IMR-90 (cell line): Measurements from ENCODE around the gene ZNRF3. TPM values are rescaled to one million over a fixed set of nuclear protein-coding genes. Genes with fewer than 3 reads are reported as not detected.
A peak's percentile ranks its signal among the peaks of the same experiment; 100 is the strongest.

ENCODE experiments used
- ATAC-seq: fragments of 200-7000 bp; cut with Tn5 transposase; 2 replicates; pipeline ENCODE4 v1.9.1; 2020; ENCODE audit warnings: low read depth, mild to moderate bottlenecking, moderate library complexity
- BruUV-seq: library from RNA; stranded (reverse); fragments of 400-500 nt; replicated peaks from 2 replicates; lab custom pipeline; 2021; lab: Mats Ljungman, UMichigan
- CTCF ChIA-PET: fragments of 300-600 bp; formaldehyde crosslinking; extraction: SDS; loops from one replicate; lab custom pipeline; 2021; ENCODE audit warnings: antibody characterized with exemption; lab: Yijun Ruan, JAX
- POLR2A ChIA-PET: fragments of 300-600 bp; sonication (Branson Sonifier 250); formaldehyde crosslinking; loops from one replicate; lab custom pipeline; 2022; ENCODE audit warnings: antibody characterized with exemption; ENCODE audit not compliant: unreplicated experiment; lab: Charles Lee
- DNase-seq: peaks from one replicate; pipeline ENCODE4 v3.0.0; 2013
- H2AFZ ChIP-seq: replicated peaks from 2 replicates; pipeline ENCODE3; 2013; ENCODE audit warnings: low read length, mild to moderate bottlenecking; ENCODE audit not compliant: poor library complexity
- H2AK5ac ChIP-seq: 2 replicates; pipeline ENCODE4 v1.6.1; 2013; ENCODE audit warnings: low read depth, low read length, inconsistent platforms
- H2AK9ac ChIP-seq: replicated peaks from 2 replicates; pipeline ENCODE3; 2013; ENCODE audit warnings: mild to moderate bottlenecking, low read depth, low read length, moderate library complexity; ENCODE audit not compliant: poor library complexity
- H2BK120ac ChIP-seq: 2 replicates; pipeline ENCODE4 v1.6.1; 2013; ENCODE audit warnings: low read depth, low read length, inconsistent platforms
- H2BK15ac ChIP-seq: 3 replicates; pipeline ENCODE4 v1.6.1; 2013; ENCODE audit warnings: low read depth, low read length, inconsistent platforms
- H2BK20ac ChIP-seq: 2 replicates; pipeline ENCODE4 v1.6.1; 2013; ENCODE audit warnings: low read depth, mild to moderate bottlenecking, inconsistent platforms, low read length, moderate library complexity
- H2BK5ac ChIP-seq: 2 replicates; pipeline ENCODE4 v1.6.1; 2013; ENCODE audit warnings: mild to moderate bottlenecking, low read depth, low read length, inconsistent platforms; ENCODE audit not compliant: poor library complexity, severe bottlenecking
- H3K14ac ChIP-seq: replicated peaks from 2 replicates; pipeline ENCODE4 v1.6.1; 2013; ENCODE audit warnings: low read depth, low read length, inconsistent platforms
- H3K18ac ChIP-seq: 2 replicates; pipeline ENCODE4 v1.6.1; 2013; ENCODE audit warnings: low read depth, low read length, control low read depth
- H3K23ac ChIP-seq: 2 replicates; pipeline ENCODE4 v1.6.1; 2013; ENCODE audit warnings: low read depth, low read length, inconsistent platforms
- H3K27ac ChIP-seq: 2 replicates; pipeline ENCODE4 v1.5.1; 2013; ENCODE audit warnings: mild to moderate bottlenecking, control low read depth, low read length; ENCODE audit not compliant: insufficient read depth
- H3K27me3 ChIP-seq: 2 replicates; pipeline ENCODE4 v1.6.1; 2013; ENCODE audit warnings: low read length; ENCODE audit not compliant: control insufficient read depth, insufficient read depth
- H3K36me3 ChIP-seq: 2 replicates; pipeline ENCODE4 v1.6.1; 2013; ENCODE audit warnings: low read length, mixed read lengths; ENCODE audit not compliant: control insufficient read depth, insufficient read depth
- H3K4ac ChIP-seq: 2 replicates; pipeline ENCODE4 v1.6.1; 2013; ENCODE audit warnings: low read depth, low read length, inconsistent platforms
- H3K4me1 ChIP-seq: 2 replicates; pipeline ENCODE4 v1.6.1; 2013; ENCODE audit warnings: low read length, mixed read lengths; ENCODE audit not compliant: control insufficient read depth, insufficient read depth
- H3K4me2 ChIP-seq: 2 replicates; pipeline ENCODE4 v1.6.1; 2013; ENCODE audit warnings: low read depth, mild to moderate bottlenecking, control low read depth, low read length, moderate library complexity
- H3K4me3 ChIP-seq: 2 replicates; pipeline ENCODE4 v1.5.1; 2013; ENCODE audit warnings: low read depth, mild to moderate bottlenecking, control low read depth, low read length, moderate library complexity; ENCODE audit not compliant: insufficient read depth
- H3K56ac ChIP-seq: 2 replicates; pipeline ENCODE4 v1.6.1; 2013; ENCODE audit warnings: low read length, inconsistent platforms; ENCODE audit not compliant: insufficient read depth; ENCODE audit errors: extremely low read depth
- H3K79me1 ChIP-seq, 2 experiments: 2 replicates each; pipeline ENCODE4 v1.6.1; 2013; ENCODE audit warnings: low read length in 2 of 2, inconsistent platforms in 1 of 2, low read depth in 1 of 2
- H3K9ac ChIP-seq: 2 replicates; pipeline ENCODE4 v1.6.1; 2013; ENCODE audit warnings: low read depth, low read length, control low read depth
- H3K9me1 ChIP-seq: 2 replicates; pipeline ENCODE4 v1.6.1; 2013; ENCODE audit warnings: low read length, inconsistent platforms; ENCODE audit not compliant: insufficient read depth
- H3K9me3 ChIP-seq: 2 replicates; pipeline ENCODE4 v1.6.1; 2013; ENCODE audit warnings: low read length; ENCODE audit not compliant: control insufficient read depth, insufficient read depth
- H4K20me1 ChIP-seq: 2 replicates; pipeline ENCODE4 v1.6.1; 2013; ENCODE audit warnings: low read length, inconsistent platforms; ENCODE audit not compliant: insufficient read depth
- H4K5ac ChIP-seq: 2 replicates; pipeline ENCODE4 v1.6.1; 2013; ENCODE audit warnings: mild to moderate bottlenecking, low read depth, low read length, control low read depth
- H4K8ac ChIP-seq, 2 experiments: 2 replicates each; pipeline ENCODE4 v1.6.1; 2013; ENCODE audit warnings: low read depth in 2 of 2, low read length in 2 of 2, control low read depth in 1 of 2, inconsistent platforms in 1 of 2
- H4K91ac ChIP-seq: 2 replicates; pipeline ENCODE4 v1.6.1; 2013; ENCODE audit warnings: low read depth, low read length, inconsistent platforms; ENCODE audit not compliant: insufficient read depth
- CEBPB ChIP-seq: IDR thresholded peaks from 2 replicates; pipeline ENCODE4 v1.6.1; 2012; ENCODE audit warnings: low read depth, low read length, improper control_type of control experiment
- CHD1 ChIP-seq: IDR thresholded peaks from 2 replicates; pipeline ENCODE4 v1.6.1; 2012; ENCODE audit warnings: low read depth, low read length, improper control_type of control experiment
- MAZ ChIP-seq: IDR thresholded peaks from 2 replicates; pipeline ENCODE4 v1.6.1; 2012; ENCODE audit warnings: low read depth, mild to moderate bottlenecking, low read length, improper control_type of control experiment, moderate library complexity, borderline replicate concordance
- RAD21 ChIP-seq: IDR thresholded peaks from 2 replicates; pipeline ENCODE4 v1.6.1; 2012; ENCODE audit warnings: low read length, improper control_type of control experiment
- RFX5 ChIP-seq: IDR thresholded peaks from 2 replicates; pipeline ENCODE4 v1.8.0; 2012; ENCODE audit warnings: low read depth, mild to moderate bottlenecking, low read length, moderate library complexity
- SMC3 ChIP-seq: fragments of 150-350 bp; IDR thresholded peaks from 2 replicates; pipeline ENCODE4 v1.6.1; 2016; ENCODE audit warnings: low read depth, mild to moderate bottlenecking, antibody characterized with exemption, low read length, moderate library complexity
- WGBS, 2 experiments: methylation state at CpG; one replicate each; pipeline versions ENCODE4 v1.1.5 to v1.1.7; 2013; ENCODE audit warnings: missing lambda C conversion rate in 2 of 2; ENCODE audit not compliant: insufficient read length in 1 of 2; ENCODE audit errors: extremely low coverage in 2 of 2; 5-methylcytosine and 5-hydroxymethylcytosine counted together
- dilution Hi-C: fragments of 300-500 bp; cut with HindIII; formaldehyde crosslinking; loops from one replicate; pipeline ENCODE4 v1.14.3; 2018; ENCODE audit warnings: low sequenced_read_pairs; ENCODE audit not compliant: unreplicated experiment
- in situ Hi-C: fragments of 300-500 bp; cut with MboI; formaldehyde crosslinking; loops from 3 replicates; pipeline ENCODE4 v1.14.3; 2019; ENCODE audit warnings: low sequenced_read_pairs, inconsistent platforms, mixed read lengths
- intact Hi-C: fragments of 100-400 bp; cut with micrococcal nuclease; formaldehyde crosslinking; loops from 2 replicates; pipeline ENCODE4 v1.10.0; 2022
- polyA plus RNA-seq, 3 experiments: library from polyadenylated mRNA; depleted of rRNA; stranded (reverse); fragments of >200 nt; gene quantifications; 2 replicates each; pipeline ENCODE4 v1.2.3, GENCODE V29; 2012; ENCODE audit warnings: low replicate concordance in 1 of 3
- total RNA-seq: library from RNA; depleted of rRNA; stranded (reverse); fragments of >200 nt; gene quantifications from 2 replicates; pipeline ENCODE4 v1.2.3, GENCODE V29; 2012
- TF ChIP-seq, protein P1 (sequence below): conservative IDR thresholded peaks from 2 replicates; pipeline ENCODE4 v1.5.1; 2012; ENCODE audit warnings: mild to moderate bottlenecking, low read depth, low read length, improper control_type of control experiment
- TF ChIP-seq, protein P2 (sequence below): fragments of 150-350 bp; IDR thresholded peaks from 2 replicates; pipeline ENCODE4 v1.6.1; 2016; ENCODE audit warnings: low read depth, mild to moderate bottlenecking, low read length, moderate library complexity, borderline replicate concordance
- TF ChIP-seq, protein P3 (sequence below): fragments of 150-350 bp; IDR thresholded peaks from 2 replicates; pipeline ENCODE4 v1.6.1; 2017; ENCODE audit warnings: mild to moderate bottlenecking, antibody characterized with exemption, low read length, low read depth

ZNRF3 gene
- total and polyA plus RNA-seq, 2 of the 4 experiments (the other 2 are of a cell fraction), result 1.4 to 2.4 TPM

DNA sequence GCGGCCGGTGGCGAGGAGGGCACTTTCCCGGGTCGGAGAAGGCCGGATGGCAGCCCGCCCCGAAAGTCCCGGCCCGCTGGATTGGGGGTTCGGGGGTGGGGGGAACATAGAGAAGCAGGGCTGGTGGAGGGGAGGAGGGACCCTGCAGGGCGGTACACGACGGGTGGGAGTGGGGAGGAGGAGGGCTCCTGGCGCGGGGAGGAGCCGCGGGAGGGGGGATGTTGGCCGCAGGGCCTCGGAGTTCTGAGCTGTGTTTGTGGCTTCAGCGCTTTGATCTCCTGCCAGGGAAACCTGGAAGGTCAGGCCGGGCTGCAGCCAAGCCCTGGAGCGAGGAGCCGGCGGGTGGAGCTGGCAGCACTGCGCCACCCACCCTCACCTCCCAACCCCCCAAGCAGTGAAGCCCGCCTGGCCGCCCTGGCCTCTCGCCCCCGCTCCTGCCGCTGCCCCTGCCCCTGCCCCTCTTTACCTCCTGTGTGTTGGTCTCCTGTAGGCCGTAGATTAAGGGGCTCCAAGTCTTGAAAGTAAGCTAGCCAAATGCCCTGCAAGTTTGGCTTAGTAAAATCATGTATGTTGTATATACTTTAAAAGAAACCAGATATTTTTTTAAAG lies 147.3 kb downstream of the ZNRF3 start (continued):
- no peak for TF ChIP-seq MAZ

GRCh38 chr22:29031227-29032011 lies 148.0 kb downstream of the ZNRF3 start:
- H3K23ac ChIP-seq, result peak overlapping the region; percentile 75
- ChIA-PET POLR2A (no interaction called here), CTCF (interaction anchor here (2.1 kb wide), 1 partner anchor 9 kb away, joined by 14 read pairs; no protein-coding TSS in a partner anchor)
- H2AFZ ChIP-seq, result peak overlapping the region; percentile 90
- in situ Hi-C loops (loop anchor here (10.0 kb wide), 1 partner anchor 427 kb away; no protein-coding TSS in a partner anchor), intact Hi-C loops (loop anchor here (5.0 kb wide), 1 partner anchor 129 kb away; no protein-coding TSS in a partner anchor), dilution Hi-C loops (no loop called here)
- peak overlapping the region; percentile 81 for H3K14ac ChIP-seq
- H4K91ac ChIP-seq, result peak overlapping the region; percentile 93
- WGBS, 2 experiments, result 22% methylated on average over 5 of the region's 18 CpGs; no CpG with 5 or more reads in 1 of the 2 experiments
- H2BK15ac ChIP-seq, result peak overlapping the region; percentile 89
- H2AK9ac ChIP-seq, result peak overlapping the region; percentile 91
- H3K27me3 ChIP-seq, result no peaks in the 10 kb centered on the region
- peaks cover 18% of the 10 kb centered on the region for H3K4me1 ChIP-seq
- H2BK5ac ChIP-seq, result peak overlapping the region; percentile 90
- BruUV-seq, result no TSS peak
- H4K8ac ChIP-seq, result peak overlapping the region; percentile 74 to 90
- H3K18ac ChIP-seq, result peak overlapping the region; percentile 78
- peak overlapping the region; percentile 66 for H3K4me2 ChIP-seq
- H3K4me3 ChIP-seq, result peak overlapping the region; percentile 10; the same call in 1 of the 2 replicates
- no peaks in the 10 kb centered on the region for H3K9me3 ChIP-seq
- H4K5ac ChIP-seq, result peak overlapping the region; percentile 83
- peak overlapping the region; percentile 91 for H2BK120ac ChIP-seq
- H3K27ac ChIP-seq, result peak overlapping the region; percentile 87
- no peaks in the 10 kb centered on the region for H3K36me3 ChIP-seq
- no peaks in the 10 kb centered on the region for H4K20me1 ChIP-seq
- peaks cover 16% of the 10 kb centered on the region for H3K9me1 ChIP-seq
- H2AK5ac ChIP-seq, result peak overlapping the region; percentile 82
- peak overlapping the region; percentile 75 for H3K56ac ChIP-seq
- peak overlapping the region; percentile 90 for H3K4ac ChIP-seq
- DNase-seq (peak; percentile 98), ATAC-seq (peak; percentile 83)
- H3K79me1 ChIP-seq, result peaks cover 17 to 27% of the 10 kb centered on the region in 2 experiments; a peak in 3 of 4 replicates
- H2BK20ac ChIP-seq, result peak overlapping the region; percentile 89
- H3K9ac ChIP-seq, result peak overlapping the region; percentile 31
- TF ChIP-seq, protein P1, sequence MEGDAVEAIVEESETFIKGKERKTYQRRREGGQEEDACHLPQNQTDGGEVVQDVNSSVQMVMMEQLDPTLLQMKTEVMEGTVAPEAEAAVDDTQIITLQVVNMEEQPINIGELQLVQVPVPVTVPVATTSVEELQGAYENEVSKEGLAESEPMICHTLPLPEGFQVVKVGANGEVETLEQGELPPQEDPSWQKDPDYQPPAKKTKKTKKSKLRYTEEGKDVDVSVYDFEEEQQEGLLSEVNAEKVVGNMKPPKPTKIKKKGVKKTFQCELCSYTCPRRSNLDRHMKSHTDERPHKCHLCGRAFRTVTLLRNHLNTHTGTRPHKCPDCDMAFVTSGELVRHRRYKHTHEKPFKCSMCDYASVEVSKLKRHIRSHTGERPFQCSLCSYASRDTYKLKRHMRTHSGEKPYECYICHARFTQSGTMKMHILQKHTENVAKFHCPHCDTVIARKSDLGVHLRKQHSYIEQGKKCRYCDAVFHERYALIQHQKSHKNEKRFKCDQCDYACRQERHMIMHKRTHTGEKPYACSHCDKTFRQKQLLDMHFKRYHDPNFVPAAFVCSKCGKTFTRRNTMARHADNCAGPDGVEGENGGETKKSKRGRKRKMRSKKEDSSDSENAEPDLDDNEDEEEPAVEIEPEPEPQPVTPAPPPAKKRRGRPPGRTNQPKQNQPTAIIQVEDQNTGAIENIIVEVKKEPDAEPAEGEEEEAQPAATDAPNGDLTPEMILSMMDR, result peak; percentile 13; the same call in 1 of the 2 replicates
- TF ChIP-seq MAZ (peak; percentile 75; the same call in 1 of the 2 replicates), CEBPB (no peak), SMC3 (no peak), RAD21 (peak; percentile 26; the same call in 1 of the 2 replicates), CHD1 (peak; percentile 59; the same call in 1 of the 2 replicates), RFX5 (no peak)
- TF ChIP-seq, protein P2, sequence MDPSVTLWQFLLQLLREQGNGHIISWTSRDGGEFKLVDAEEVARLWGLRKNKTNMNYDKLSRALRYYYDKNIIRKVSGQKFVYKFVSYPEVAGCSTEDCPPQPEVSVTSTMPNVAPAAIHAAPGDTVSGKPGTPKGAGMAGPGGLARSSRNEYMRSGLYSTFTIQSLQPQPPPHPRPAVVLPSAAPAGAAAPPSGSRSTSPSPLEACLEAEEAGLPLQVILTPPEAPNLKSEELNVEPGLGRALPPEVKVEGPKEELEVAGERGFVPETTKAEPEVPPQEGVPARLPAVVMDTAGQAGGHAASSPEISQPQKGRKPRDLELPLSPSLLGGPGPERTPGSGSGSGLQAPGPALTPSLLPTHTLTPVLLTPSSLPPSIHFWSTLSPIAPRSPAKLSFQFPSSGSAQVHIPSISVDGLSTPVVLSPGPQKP, result no peak
- TF ChIP-seq, protein P3, sequence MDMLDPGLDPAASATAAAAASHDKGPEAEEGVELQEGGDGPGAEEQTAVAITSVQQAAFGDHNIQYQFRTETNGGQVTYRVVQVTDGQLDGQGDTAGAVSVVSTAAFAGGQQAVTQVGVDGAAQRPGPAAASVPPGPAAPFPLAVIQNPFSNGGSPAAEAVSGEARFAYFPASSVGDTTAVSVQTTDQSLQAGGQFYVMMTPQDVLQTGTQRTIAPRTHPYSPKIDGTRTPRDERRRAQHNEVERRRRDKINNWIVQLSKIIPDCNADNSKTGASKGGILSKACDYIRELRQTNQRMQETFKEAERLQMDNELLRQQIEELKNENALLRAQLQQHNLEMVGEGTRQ, result peak; percentile 72
